DND-41 (cell line): ENCODE measurements around the gene CPD.

Experiments used
- ATAC-seq: fragments of 200-7000 bp; cut with Tn5 transposase; 3 replicates; pipeline ENCODE4 v1.9.1; 2021; ENCODE audit warnings: low read depth; ENCODE audit not compliant: insufficient read depth
- DNase-seq: peaks from one replicate; pipeline ENCODE4 v3.0.0-alpha.2; 2020
- H2AFZ ChIP-seq: 2 replicates; pipeline ENCODE4 v1.6.0; 2012; ENCODE audit warnings: low read depth, low read length
- H3K27ac ChIP-seq: 2 replicates; pipeline ENCODE4 v1.5.1; 2012; ENCODE audit warnings: low read length, inconsistent platforms
- H3K27me3 ChIP-seq: fragments of 200-600 bp; sonication (generic); 2 replicates; pipeline ENCODE4 v1.6.0; 2012; ENCODE audit warnings: low read length, mild to moderate bottlenecking, inconsistent platforms; ENCODE audit not compliant: insufficient read depth, poor library complexity
- H3K36me3 ChIP-seq: 2 replicates; pipeline ENCODE4 v1.5.1; 2012; ENCODE audit warnings: low read length, inconsistent platforms; ENCODE audit not compliant: insufficient read depth
- H3K4me1 ChIP-seq: 2 replicates; pipeline ENCODE4 v1.5.1; 2012; ENCODE audit warnings: mild to moderate bottlenecking, low read length; ENCODE audit not compliant: insufficient read depth
- H3K4me2 ChIP-seq: 2 replicates; pipeline ENCODE4 v1.6.0; 2012; ENCODE audit warnings: mild to moderate bottlenecking, moderate library complexity, low read length, inconsistent platforms; ENCODE audit not compliant: insufficient read depth
- H3K4me3 ChIP-seq, 2 experiments: fragments of 200-600 bp in 1 of 2; shearing (Covaris generic) in 1 of 2; 2 replicates each; pipeline ENCODE4 v1.5.1; 2012 to 2016; ENCODE audit warnings: inconsistent platforms in 2 of 2, low read length in 2 of 2, mild to moderate bottlenecking in 2 of 2, low read depth in 1 of 2, moderate library complexity in 1 of 2
- H3K79me2 ChIP-seq: 2 replicates; pipeline ENCODE4 v1.6.0; 2012; ENCODE audit warnings: low read length, inconsistent platforms; ENCODE audit not compliant: insufficient read depth
- H3K9ac ChIP-seq: 2 replicates; pipeline ENCODE4 v1.6.0; 2012; ENCODE audit warnings: low read depth, mild to moderate bottlenecking, inconsistent platforms, low read length, moderate library complexity
- H3K9me3 ChIP-seq: 2 replicates; pipeline ENCODE4 v1.5.1; 2012; ENCODE audit warnings: low read length, moderate library complexity, mild to moderate bottlenecking, inconsistent platforms; ENCODE audit not compliant: insufficient read depth, severe bottlenecking
- H4K20me1 ChIP-seq: 2 replicates; pipeline ENCODE4 v1.6.0; 2012; ENCODE audit warnings: low read length; ENCODE audit not compliant: insufficient read depth
- EZH2 ChIP-seq: IDR thresholded peaks from 3 replicates; pipeline ENCODE4 v1.6.1; 2012; ENCODE audit warnings: borderline replicate concordance, low read depth, mild to moderate bottlenecking, moderate library complexity, low read length, inconsistent platforms; ENCODE audit not compliant: severe bottlenecking
- TF ChIP-seq, protein P1 (sequence below): IDR thresholded peaks from 2 replicates; pipeline ENCODE4 v1.5.1; 2012; ENCODE audit warnings: borderline replicate concordance, low read length, moderate library complexity, mild to moderate bottlenecking; ENCODE audit not compliant: poor library complexity, severe bottlenecking; ENCODE audit errors: extremely low read depth

Gene CPD

GRCh38 chr17:30393491-30393890, 14.8 kb downstream of the CPD start:
- H2AFZ ChIP-seq: no peak overlapping the region
- H3K9ac ChIP-seq: no peak overlapping the region
- ATAC-seq (no peak), DNase-seq (no peak)
- no peaks in the 10 kb centered on the region for H3K9me3 ChIP-seq
- H3K36me3 ChIP-seq: peaks cover 7% of the 10 kb centered on the region
- no peak overlapping the region for H3K4me2 ChIP-seq
- no peaks in the 10 kb centered on the region for H4K20me1 ChIP-seq
- TF ChIP-seq, protein P1, sequence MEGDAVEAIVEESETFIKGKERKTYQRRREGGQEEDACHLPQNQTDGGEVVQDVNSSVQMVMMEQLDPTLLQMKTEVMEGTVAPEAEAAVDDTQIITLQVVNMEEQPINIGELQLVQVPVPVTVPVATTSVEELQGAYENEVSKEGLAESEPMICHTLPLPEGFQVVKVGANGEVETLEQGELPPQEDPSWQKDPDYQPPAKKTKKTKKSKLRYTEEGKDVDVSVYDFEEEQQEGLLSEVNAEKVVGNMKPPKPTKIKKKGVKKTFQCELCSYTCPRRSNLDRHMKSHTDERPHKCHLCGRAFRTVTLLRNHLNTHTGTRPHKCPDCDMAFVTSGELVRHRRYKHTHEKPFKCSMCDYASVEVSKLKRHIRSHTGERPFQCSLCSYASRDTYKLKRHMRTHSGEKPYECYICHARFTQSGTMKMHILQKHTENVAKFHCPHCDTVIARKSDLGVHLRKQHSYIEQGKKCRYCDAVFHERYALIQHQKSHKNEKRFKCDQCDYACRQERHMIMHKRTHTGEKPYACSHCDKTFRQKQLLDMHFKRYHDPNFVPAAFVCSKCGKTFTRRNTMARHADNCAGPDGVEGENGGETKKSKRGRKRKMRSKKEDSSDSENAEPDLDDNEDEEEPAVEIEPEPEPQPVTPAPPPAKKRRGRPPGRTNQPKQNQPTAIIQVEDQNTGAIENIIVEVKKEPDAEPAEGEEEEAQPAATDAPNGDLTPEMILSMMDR: no peak
- no peak for TF ChIP-seq EZH2
- no peak overlapping the region for H3K27ac ChIP-seq
- H3K4me3 ChIP-seq: no peak overlapping the region
- no peaks in the 10 kb centered on the region for H3K27me3 ChIP-seq
- no peaks in the 10 kb centered on the region for H3K79me2 ChIP-seq
- no peaks in the 10 kb centered on the region for H3K4me1 ChIP-seq

- H3K36me3 ChIP-seq: peaks cover 5% of the 10 kb centered on the region; the same call in 1 of the 2 replicates
- no peak overlapping the region for H3K9ac ChIP-seq
- TF ChIP-seq EZH2: no peak
- TF ChIP-seq, protein P1: no peak
- no peak overlapping the region for H3K4me2 ChIP-seq
- no peaks in the 10 kb centered on the region for H3K4me1 ChIP-seq
- no peaks in the 10 kb centered on the region for H3K9me3 ChIP-seq
- no peaks in the 10 kb centered on the region for H3K27me3 ChIP-seq
- H2AFZ ChIP-seq: no peak overlapping the region
- H3K27ac ChIP-seq: no peak overlapping the region
- no peaks in the 10 kb centered on the region for H4K20me1 ChIP-seq
- H3K4me3 ChIP-seq: no peak overlapping the region
- DNase-seq: no peak
- no peak for ATAC-seq
- H3K79me2 ChIP-seq: no peaks in the 10 kb centered on the region
These were observed 15.5 kb downstream of the CPD start for GRCh38 chr17:30393911-30394867.

- no peak for ATAC-seq
These were observed 16.8 kb downstream of the CPD start for GRCh38 chr17:30395398-30396022.

More at GRCh38 chr17:30395398-30396022, 16.8 kb downstream of the CPD start:
- no peak overlapping the region for H2AFZ ChIP-seq
- H3K9ac ChIP-seq: no peak overlapping the region
- no peaks in the 10 kb centered on the region for H3K79me2 ChIP-seq
- H3K4me2 ChIP-seq: no peak overlapping the region
- no peak for TF ChIP-seq EZH2
- TF ChIP-seq, protein P1: no peak
- H3K9me3 ChIP-seq: no peaks in the 10 kb centered on the region
- H3K27me3 ChIP-seq: no peaks in the 10 kb centered on the region
- peaks cover 5% of the 10 kb centered on the region; the same call in 1 of the 2 replicates for H3K36me3 ChIP-seq
- H3K4me1 ChIP-seq: no peaks in the 10 kb centered on the region
- no peak overlapping the region for H3K4me3 ChIP-seq
- no peak for DNase-seq
- H3K27ac ChIP-seq: no peak overlapping the region
- no peaks in the 10 kb centered on the region for H4K20me1 ChIP-seq
